GM21619 (cell line): ENCODE results near the gene SELENON.

ENCODE experiments used
- ATAC-seq: cut with Tn5 transposase; IDR thresholded peaks from one replicate; pipeline ENCODE4 v1.9.1; 2021; ENCODE audit not compliant: unreplicated experiment

Gene SELENON

GRCh38 chr1:25769625-25770383 lies 30.2 kb upstream of the SELENON start:
- ATAC-seq = no peak

GRCh38 chr1:25770541-25771220 lies 29.3 kb upstream of the SELENON start:
- no peak for ATAC-seq

GRCh38 chr1:25771221-25772114 lies 28.5 kb upstream of the SELENON start:
- ATAC-seq = no peak

GRCh38 chr1:25772164-25772563 lies 27.8 kb upstream of the SELENON start:
- no peak for ATAC-seq

- no peak for ATAC-seq
Measured at GRCh38 chr1:25772692-25773245, 27.2 kb upstream of the SELENON start.

- ATAC-seq = no peak
Measured at GRCh38 chr1:25773441-25774125, 26.4 kb upstream of the SELENON start.

GRCh38 chr1:25774206-25774803 lies 25.7 kb upstream of the SELENON start:
- no peak for ATAC-seq

- ATAC-seq = no peak
Measured at GRCh38 chr1:25774921-25775771, 24.8 kb upstream of the SELENON start.

GRCh38 chr1:25779388-25779787 lies 20.6 kb upstream of the SELENON start:
- no peak for ATAC-seq

- ATAC-seq = no peak
Measured at GRCh38 chr1:25779894-25780293, 20.1 kb upstream of the SELENON start.

- no peak for ATAC-seq
Measured at GRCh38 chr1:25780318-25781129, 19.5 kb upstream of the SELENON start.

GRCh38 chr1:25781130-25781433 lies 18.9 kb upstream of the SELENON start:
- no peak for ATAC-seq

- no peak for ATAC-seq
Measured at GRCh38 chr1:25782608-25783201, 17.3 kb upstream of the SELENON start.

- no peak for ATAC-seq
Measured at GRCh38 chr1:25784575-25785051, 15.4 kb upstream of the SELENON start.

GRCh38 chr1:25785333-25786067 lies 14.5 kb upstream of the SELENON start:
- no peak for ATAC-seq

- ATAC-seq = no peak
Measured at GRCh38 chr1:25786887-25787759, 12.9 kb upstream of the SELENON start.

- ATAC-seq = no peak
Measured at GRCh38 chr1:25787760-25788166, 12.2 kb upstream of the SELENON start.
